Activated B cell treated with CpG ODN at 0.5 μM for 24 hours (primary cell): Measurements from ENCODE around the gene PLPPR1. TPM values are rescaled to one million over a fixed set of nuclear protein-coding genes. Genes with fewer than 3 reads are reported as not detected.

Experiments
- ATAC-seq: fragments of 200-7000 bp; cut with Tn5 transposase; one replicate; pipeline ENCODE4 v1.10.0; 2021; ENCODE audit warnings: low read depth, mild to moderate bottlenecking, moderate library complexity
- CTCF ChIA-PET: fragments of 350-600 bp; sonication (Branson Sonifier 250); formaldehyde crosslinking; loops from one replicate; lab custom pipeline; 2021; ENCODE audit warnings: antibody characterized with exemption; lab: Charles Lee
- POLR2A ChIA-PET: fragments of 350-600 bp; sonication (Branson Sonifier 250); formaldehyde crosslinking; loops from one replicate; lab custom pipeline; 2021; ENCODE audit warnings: antibody characterized with exemption; lab: Charles Lee
- DNase-seq: peaks from one replicate; pipeline ENCODE4 v3.0.0; 2022
- H3K27ac Mint-ChIP-seq: one replicate; pipeline ENCODE4 v1.8.0; 2020; ENCODE audit warnings: mixed read lengths
- H3K27me3 Mint-ChIP-seq: one replicate; pipeline ENCODE4 v1.8.0; 2021; ENCODE audit warnings: mixed read lengths
- H3K36me3 Mint-ChIP-seq: one replicate; pipeline ENCODE4 v1.8.0; 2021; ENCODE audit warnings: low read depth, mixed read lengths
- H3K4me1 Mint-ChIP-seq: one replicate; pipeline ENCODE4 v1.8.0; 2021; ENCODE audit warnings: mixed read lengths
- H3K4me3 Mint-ChIP-seq: one replicate; pipeline ENCODE4 v1.8.0; 2020; ENCODE audit warnings: mild to moderate bottlenecking, mixed read lengths
- H3K9me3 Mint-ChIP-seq: one replicate; pipeline ENCODE4 v1.8.0; 2020; ENCODE audit warnings: mixed read lengths
- intact Hi-C: fragments of 100-400 bp; cut with micrococcal nuclease; formaldehyde crosslinking; loops from one replicate; pipeline ENCODE4 v1.15.1; 2024
- total RNA-seq: library from RNA; stranded (reverse); gene quantifications from 2 replicates; pipeline ENCODE4 v1.2.3, GENCODE V29; 2022
- TF ChIP-seq, protein P1 (sequence below): fragments of 200-600 bp; IDR thresholded peaks from one replicate; pipeline ENCODE4 v1.8.0; 2022; ENCODE audit warnings: antibody characterized with exemption, mild to moderate bottlenecking

PLPPR1 gene
- total RNA-seq, 1 donor from 2014 or later = not detected

DNA sequence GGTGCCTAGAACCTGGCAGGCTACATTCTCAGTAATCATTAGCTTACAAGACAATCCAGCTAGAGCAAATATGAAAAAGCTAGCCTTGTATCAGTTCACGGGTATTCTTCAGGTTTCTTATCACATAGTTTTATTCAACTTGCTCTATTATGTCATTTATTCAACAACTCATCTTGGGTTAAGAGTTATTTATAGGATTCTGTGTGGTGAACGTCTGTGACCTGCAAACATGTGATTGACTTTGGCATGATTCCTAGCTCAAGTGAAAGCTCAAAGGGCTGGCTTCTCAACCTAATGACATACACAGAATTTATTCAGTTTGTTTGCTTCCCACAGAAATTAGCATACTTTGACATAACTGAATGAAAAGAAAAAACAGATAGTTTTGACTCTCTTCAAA is 173.1 kb downstream of the PLPPR1 start:
- no peaks in the 10 kb centered on the region for H3K4me1 Mint-ChIP-seq
- no peaks in the 10 kb centered on the region for H3K36me3 Mint-ChIP-seq
- intact Hi-C loops = no loop called here
- no peak overlapping the region for H3K4me3 Mint-ChIP-seq
- H3K27ac Mint-ChIP-seq = no peak overlapping the region
- TF ChIP-seq, protein P1, sequence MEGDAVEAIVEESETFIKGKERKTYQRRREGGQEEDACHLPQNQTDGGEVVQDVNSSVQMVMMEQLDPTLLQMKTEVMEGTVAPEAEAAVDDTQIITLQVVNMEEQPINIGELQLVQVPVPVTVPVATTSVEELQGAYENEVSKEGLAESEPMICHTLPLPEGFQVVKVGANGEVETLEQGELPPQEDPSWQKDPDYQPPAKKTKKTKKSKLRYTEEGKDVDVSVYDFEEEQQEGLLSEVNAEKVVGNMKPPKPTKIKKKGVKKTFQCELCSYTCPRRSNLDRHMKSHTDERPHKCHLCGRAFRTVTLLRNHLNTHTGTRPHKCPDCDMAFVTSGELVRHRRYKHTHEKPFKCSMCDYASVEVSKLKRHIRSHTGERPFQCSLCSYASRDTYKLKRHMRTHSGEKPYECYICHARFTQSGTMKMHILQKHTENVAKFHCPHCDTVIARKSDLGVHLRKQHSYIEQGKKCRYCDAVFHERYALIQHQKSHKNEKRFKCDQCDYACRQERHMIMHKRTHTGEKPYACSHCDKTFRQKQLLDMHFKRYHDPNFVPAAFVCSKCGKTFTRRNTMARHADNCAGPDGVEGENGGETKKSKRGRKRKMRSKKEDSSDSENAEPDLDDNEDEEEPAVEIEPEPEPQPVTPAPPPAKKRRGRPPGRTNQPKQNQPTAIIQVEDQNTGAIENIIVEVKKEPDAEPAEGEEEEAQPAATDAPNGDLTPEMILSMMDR = no peak
- no peak for DNase-seq
- no peaks in the 10 kb centered on the region for H3K9me3 Mint-ChIP-seq
- H3K27me3 Mint-ChIP-seq = no peaks in the 10 kb centered on the region
- POLR2A ChIA-PET = no interaction called here
- ATAC-seq = no peak
- CTCF ChIA-PET = no interaction called here

DNA sequence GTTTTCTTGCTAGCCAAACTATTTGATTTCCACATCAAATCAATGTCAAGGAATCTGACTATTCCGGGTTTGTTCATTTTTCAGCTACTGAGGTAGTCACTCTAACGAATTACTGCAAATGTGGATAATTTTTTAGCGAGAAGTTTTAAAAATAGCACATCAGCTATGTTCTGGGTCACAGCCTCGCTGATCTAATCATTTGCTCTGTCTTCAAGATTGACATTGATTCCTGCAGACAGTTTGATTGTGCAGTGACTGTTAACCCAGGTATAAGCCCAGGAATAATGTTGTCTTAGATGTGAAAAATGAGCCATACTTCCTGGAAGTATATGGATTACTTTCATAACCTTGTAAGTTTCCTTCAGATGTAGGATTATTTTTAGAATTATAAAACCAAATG is 181.1 kb downstream of the PLPPR1 start:
- no peak for DNase-seq
- no peak for ATAC-seq
- intact Hi-C loops = no loop called here
- H3K36me3 Mint-ChIP-seq = no peaks in the 10 kb centered on the region
- CTCF ChIA-PET = no interaction called here
- no peaks in the 10 kb centered on the region for H3K4me1 Mint-ChIP-seq
- TF ChIP-seq, protein P1 = no peak
- H3K9me3 Mint-ChIP-seq = no peaks in the 10 kb centered on the region
- H3K4me3 Mint-ChIP-seq = no peak overlapping the region
- H3K27me3 Mint-ChIP-seq = no peaks in the 10 kb centered on the region
- no peak overlapping the region for H3K27ac Mint-ChIP-seq
- POLR2A ChIA-PET = no interaction called here

DNA sequence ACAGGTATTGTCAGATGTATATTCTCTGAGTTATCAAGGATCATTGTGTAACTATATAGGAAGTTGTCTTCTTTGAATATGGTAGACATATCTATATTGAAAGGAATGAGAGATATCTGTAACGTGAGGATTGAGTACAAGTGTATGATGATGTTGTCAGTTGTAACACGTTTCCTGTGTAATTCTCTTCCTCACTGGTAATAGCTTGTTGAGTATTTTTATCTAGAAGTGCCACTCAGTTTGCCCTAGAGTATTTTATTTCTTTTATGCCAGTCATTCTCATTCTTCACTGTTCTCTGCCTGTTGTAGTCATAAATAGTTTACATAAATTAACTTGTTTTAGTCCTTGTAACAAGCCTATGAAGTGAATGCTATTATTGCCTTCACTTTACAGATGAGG is 184.1 kb downstream of the PLPPR1 start:
- Mint-ChIP-seq H3K9me3 (no peaks in the 10 kb centered on the region), H3K27ac (no peak overlapping the region), H3K36me3 (no peaks in the 10 kb centered on the region), H3K4me3 (no peak overlapping the region), H3K27me3 (no peaks in the 10 kb centered on the region), H3K4me1 (no peaks in the 10 kb centered on the region)
- ATAC-seq = no peak
- TF ChIP-seq, protein P1 = no peak
- DNase-seq = no peak
- ChIA-PET POLR2A (no interaction called here), CTCF (no interaction called here)
- intact Hi-C loops = no loop called here

DNA sequence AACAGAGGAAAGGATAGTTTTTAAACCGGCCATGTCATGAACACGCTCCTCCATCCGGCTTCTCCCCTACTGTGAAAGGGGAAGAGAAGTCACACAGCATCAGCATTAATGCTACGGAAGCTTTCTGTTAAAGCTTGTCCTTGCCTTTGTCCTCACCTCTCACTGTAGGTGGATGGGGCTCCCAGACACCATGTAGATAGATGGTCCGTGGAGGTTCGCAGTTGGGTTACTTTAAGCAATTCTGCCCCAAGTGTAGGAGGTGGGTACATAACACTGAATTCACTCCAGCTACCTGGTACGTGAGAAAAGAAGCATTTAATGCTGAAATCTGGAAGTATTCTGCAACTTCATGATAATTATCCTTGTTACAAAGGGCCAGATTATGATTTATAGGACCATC is 190.5 kb downstream of the PLPPR1 start:
- no peaks in the 10 kb centered on the region for H3K4me1 Mint-ChIP-seq
- CTCF ChIA-PET = no interaction called here
- peaks cover 4% of the 10 kb centered on the region for H3K27me3 Mint-ChIP-seq
- DNase-seq = no peak
- no peaks in the 10 kb centered on the region for H3K36me3 Mint-ChIP-seq
- POLR2A ChIA-PET = no interaction called here
- no peak overlapping the region for H3K4me3 Mint-ChIP-seq
- TF ChIP-seq, protein P1 = no peak
- no peak overlapping the region for H3K27ac Mint-ChIP-seq
- H3K9me3 Mint-ChIP-seq = no peaks in the 10 kb centered on the region
- intact Hi-C loops = no loop called here
- ATAC-seq = no peak

DNA sequence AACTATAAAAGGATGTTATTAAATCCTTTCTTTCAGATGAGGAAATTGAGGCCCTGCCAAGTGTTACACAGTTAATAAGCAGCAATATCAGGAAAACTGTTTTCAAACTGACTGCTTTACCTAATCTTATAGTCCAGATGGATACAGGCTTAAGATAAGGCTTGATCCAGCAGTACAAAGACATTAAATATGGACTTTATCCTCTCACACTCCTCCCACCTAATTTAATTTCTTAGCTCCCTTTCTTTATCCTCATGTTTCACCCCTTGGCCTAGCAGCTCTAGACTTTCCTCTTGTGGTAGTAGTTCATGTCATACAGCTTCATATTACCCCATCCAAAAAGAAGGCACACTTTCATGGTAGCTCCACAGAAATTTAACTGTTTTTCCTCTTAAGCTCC is 191.8 kb downstream of the PLPPR1 start:
- Mint-ChIP-seq H3K36me3 (no peaks in the 10 kb centered on the region), H3K4me1 (no peaks in the 10 kb centered on the region), H3K9me3 (no peaks in the 10 kb centered on the region), H3K4me3 (no peak overlapping the region), H3K27ac (no peak overlapping the region), H3K27me3 (peaks cover 4% of the 10 kb centered on the region)
- DNase-seq (no peak), ATAC-seq (no peak)
- TF ChIP-seq, protein P1 = no peak
- intact Hi-C loops = no loop called here
- POLR2A ChIA-PET = no interaction called here
- CTCF ChIA-PET = no interaction called here
